GM21381 (cell line): ENCODE data around the gene RBP3.

ENCODE experiments used
- ATAC-seq: cut with Tn5 transposase; IDR thresholded peaks from one replicate; pipeline ENCODE4 v1.9.1; 2021; ENCODE audit warnings: mild to moderate bottlenecking, moderate library complexity; ENCODE audit not compliant: unreplicated experiment

The RBP3 gene

DNA sequence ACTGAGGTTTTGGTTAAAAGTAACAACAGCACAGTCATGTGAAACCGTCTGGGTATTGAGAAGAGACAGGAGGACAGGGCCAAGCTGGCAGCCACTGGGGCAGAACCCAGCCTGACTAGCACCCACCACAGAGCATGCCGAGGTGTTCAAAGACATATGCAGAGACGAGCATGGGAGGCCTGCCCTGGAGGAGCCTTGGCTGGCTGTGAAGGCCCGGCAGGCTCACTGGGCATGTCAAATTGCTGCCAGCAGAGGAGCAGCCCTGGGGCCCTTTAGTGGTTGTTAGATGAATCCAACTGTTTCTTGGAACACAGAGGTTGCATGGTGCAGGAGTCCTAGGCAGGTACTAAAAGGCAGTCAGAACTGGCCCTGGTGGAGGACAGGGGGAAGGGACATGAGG, 30.9 kb upstream of the RBP3 start:
- ATAC-seq: no peak

GRCh38 chr10:47318706-47319105, 29.5 kb upstream of the RBP3 start:
- no peak for ATAC-seq

DNA sequence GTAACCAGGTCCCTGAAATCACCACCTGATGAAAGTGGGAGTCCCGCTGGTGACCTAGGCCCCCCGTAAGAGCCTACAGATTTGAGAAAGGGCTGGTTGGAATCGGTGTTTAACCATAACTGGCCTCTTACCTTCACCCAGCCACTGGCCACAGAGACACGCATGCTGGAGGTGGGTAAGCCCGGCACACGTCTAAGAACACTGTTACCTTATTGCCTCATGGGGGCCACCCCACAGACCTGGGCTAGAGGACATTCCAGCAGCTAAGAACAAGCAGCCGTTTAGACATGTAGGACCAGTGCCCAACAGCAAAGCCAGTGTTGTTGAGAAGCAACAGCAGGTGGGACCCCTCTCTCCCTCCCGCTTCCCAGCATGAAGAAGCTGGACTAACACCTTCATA, 28.4 kb upstream of the RBP3 start:
- no peak for ATAC-seq

DNA sequence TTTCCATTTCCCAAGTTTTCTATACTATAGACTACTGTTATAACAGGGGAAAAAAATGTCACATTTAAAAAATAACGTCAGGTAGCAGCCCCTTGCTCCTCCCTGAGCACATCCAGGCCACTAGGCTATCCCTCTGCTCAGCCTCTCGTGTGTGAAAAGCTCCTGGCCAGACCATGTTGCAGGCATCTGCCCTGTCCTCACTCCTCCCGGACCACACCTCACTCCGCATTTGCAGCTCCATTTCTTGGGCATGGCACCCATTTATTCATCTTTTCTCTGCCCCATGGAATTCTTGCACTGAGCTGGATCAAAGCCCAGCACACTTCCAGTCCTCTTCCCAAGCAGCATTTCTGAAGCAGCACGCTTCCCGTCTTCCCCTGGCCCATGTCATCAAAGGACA, 27.4 kb upstream of the RBP3 start:
- ATAC-seq: no peak

GRCh38 chr10:47321521-47322195, 26.5 kb upstream of the RBP3 start:
- ATAC-seq: no peak

DNA sequence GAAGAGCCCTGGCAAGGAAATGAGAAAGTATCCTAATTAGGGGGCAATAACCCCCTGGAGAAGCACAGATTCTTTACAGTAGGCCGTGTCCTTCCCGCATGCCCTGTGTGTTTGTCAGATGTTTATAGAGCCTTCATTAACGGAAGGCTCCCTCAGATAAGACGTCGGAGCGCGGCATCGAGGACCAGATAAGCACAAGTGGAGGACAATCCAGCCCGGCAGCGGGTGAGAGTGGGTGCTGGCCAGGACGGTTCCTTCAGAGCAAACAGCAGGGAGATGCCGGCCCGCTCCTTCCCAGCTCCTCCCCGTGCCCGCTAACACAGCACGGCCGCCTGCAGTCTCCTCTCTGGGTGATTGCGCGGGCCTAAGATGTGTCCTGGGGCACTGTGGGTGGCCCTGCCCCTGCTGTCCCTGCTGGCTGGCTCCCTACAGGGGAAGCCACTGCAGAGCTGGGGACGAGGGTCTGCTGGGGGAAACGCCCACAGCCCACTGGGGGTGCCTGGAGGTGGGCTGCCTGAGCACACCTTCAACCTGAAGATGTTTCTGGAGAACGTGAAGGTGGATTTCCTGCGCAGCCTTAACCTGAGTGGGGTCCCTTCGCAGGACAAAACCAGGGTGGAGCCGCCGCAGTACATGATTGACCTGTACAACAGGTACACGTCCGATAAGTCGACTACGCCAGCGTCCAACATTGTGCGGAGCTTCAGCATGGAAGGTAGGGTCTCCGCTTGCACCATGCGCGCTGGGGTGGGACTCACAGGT, 25.7 kb upstream of the RBP3 start, which contains the start of gene GDF2:
Gene GDF2 (plus strand): TSS at position 155 of the 762 bp plus-strand sequence. CDS start 215 bp downstream, at position 370.
- no peak for ATAC-seq

DNA sequence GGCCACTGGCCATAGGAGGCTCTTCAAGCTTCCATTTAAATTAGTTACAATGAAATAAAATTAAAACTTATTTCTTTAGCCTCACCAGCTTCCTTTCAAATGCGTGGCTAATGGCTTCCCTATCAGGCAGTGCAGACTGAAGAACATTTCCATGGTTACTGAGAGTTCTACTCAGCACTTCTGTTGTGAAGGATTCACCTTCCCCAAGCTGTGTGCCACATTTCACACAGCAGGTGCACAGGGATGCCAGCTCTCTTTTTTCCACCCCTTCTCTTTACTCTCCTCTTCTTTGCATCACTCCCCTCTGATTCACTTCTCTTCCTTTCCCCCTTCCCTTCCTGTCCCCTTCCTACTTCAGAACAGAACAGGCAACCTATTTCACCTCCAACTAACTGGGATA, 25.1 kb upstream of the RBP3 start:
- ATAC-seq: no peak

DNA sequence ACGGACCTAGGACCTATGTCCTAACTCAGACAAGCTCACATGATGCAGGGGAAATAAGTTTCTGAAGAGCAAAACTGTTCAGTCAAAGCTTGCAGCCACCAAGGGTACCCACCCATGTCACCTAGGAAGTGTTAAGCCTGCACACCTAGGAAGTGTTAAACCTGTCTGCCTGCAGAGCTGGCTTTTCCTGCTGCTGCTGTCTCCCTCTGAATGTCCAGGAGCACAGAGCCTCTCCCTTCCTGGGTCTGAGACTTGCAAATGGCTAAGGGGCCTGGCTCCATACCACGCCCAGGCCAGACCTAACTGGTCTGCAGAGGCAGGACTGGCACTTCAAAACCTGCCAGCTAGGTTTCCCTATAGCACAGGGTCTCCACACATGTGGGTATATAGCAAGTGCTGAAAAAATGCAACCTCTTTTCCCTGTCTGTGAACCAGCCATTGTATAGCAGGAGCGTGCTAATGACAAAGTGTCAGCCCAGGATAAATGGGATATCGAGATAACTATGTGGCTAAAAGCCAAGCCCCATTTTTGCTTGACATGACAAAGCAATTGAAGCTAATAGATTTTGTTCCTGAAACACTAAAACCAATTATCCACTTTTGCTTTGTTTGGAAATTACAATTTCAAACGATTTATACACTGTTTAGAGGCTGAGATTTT, 24.4 kb upstream of the RBP3 start:
- no peak for ATAC-seq

GRCh38 chr10:47325303-47326291, 22.6 kb upstream of the RBP3 start:
- no peak for ATAC-seq

DNA sequence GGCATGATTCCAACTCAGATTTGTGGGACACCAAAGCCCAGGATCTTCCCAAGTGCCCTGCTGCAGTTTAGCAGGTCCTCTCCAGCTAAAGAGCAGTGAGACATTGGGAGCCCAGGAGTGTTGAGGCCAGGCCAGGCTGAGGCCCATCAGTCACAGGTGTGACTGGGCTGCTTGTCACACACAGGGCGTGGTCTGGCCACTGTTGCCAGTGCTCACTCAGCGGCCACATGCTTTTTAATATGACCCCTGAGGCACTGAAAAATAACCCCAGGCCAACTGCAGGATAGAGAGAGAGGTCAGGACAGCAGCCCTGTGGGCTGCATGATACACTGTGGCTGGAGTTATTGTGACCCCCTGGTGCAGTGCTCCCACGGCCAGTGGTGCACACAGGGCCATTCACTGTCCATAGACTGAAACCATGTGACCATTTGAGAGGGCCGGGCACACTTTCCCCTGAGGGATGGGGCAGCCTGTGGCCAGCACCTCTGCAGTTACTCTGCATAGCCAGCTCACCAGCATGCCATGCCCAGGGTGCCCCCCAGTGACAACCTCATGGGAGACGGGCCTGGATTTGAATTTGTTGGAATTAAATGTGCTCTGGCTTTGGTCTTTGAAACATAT, 21.7 kb upstream of the RBP3 start:
- ATAC-seq: no peak

DNA sequence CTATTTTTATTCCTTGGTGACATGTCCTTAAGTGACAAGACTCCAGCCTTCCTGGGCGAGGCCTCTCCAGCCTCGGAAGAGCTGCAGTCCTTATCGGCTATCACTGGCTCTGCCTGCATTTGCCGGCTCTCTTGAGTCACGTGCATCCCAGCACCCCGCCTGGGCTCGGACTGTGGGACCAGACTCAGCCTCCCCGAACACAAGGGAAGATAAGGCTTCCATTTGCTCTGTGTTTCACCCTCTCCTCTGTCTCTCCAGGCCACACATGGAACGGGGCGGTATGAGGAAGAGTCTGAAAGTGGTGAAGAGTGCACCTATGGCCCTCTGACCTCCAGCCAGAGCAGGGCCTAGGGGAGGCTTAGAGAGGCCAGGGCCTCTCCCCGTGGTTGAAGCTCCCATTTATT, 21.2 kb upstream of the RBP3 start:
- no peak for ATAC-seq

DNA sequence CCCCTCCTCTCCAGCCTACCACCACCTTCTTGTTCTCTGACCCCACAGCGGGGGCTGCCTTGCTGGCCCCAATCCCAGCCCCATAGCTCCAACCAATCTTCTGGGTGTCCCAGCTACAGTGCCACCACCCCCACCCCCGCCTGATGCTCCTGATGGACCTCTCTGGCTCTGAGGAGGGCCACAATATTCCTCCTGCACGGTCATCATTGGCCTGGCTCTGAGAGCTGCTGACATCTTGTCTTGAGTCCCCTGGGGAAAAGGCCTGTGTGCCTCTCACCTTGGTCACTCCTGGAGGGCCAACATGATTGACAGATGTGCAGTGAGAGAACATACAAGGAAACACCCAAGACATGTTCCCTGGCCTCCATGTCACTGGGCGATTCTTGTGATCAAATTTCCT, 18.3 kb upstream of the RBP3 start:
- ATAC-seq: no peak

DNA sequence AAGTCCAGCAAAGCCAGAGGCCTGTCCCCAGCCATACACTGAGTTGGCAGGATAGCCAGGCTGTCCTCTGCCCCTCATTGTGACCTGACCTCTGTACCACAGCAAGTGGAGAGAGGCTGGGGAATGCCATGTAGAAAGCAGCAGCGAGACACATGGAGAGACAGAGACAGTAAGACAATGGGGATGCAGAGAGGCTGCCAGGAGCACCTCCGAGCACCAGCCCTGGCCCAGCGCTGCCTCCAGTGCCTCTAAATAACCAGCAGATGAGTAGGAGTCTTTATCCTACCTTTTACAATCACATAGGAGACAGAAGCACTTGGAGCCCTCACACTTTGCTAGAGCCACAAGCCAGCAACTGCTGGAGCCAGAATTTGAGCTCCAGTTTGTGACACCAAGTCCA, 17.8 kb upstream of the RBP3 start:
- no peak for ATAC-seq

GRCh38 chr10:47330804-47331203, 17.4 kb upstream of the RBP3 start:
- ATAC-seq: no peak

- no peak for ATAC-seq
Observed at GRCh38 chr10:47331491-47331890, 16.7 kb upstream of the RBP3 start.

DNA sequence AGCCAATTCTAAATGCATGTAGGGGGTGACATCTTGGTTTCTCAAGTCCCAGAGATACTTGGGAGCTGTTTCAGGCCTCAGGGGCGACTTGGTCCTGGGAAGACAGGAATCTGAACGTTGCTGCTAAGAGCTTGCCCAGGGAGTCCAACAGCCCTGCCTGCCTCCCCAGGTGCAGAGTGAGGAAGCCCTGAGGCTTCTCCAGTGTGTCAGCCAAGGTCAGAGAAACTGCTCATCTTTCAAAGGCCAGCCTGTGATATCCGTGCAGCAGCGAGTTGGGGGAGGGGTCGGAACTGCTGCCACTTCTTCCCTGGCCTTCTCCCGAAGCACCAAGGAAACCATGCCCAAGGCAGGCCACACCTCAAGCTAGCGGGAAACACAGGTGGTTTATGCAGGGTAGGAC, 16.2 kb upstream of the RBP3 start:
- no peak for ATAC-seq

DNA sequence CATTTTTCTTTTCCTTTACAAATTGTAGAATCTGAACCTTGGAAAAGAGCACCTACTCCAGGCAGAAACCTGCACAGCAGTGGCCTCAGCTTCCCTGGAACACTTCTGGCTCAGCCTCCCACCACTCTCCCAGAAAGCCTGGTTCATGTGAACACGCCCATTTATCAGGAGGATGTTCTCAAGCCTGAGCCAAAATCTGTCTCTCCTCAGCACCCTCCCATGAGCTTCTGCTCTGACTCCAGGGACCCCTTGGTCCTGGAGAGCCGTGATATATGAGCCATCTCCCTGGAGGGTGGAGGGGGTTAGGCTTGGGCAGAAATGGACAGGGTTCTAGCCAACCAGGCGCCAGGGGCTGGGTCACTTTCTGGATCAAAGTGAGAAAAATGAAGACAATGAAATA, 15.8 kb upstream of the RBP3 start:
- ATAC-seq: no peak

- ATAC-seq: no peak
Observed at GRCh38 chr10:47332946-47333345, 15.2 kb upstream of the RBP3 start.

DNA sequence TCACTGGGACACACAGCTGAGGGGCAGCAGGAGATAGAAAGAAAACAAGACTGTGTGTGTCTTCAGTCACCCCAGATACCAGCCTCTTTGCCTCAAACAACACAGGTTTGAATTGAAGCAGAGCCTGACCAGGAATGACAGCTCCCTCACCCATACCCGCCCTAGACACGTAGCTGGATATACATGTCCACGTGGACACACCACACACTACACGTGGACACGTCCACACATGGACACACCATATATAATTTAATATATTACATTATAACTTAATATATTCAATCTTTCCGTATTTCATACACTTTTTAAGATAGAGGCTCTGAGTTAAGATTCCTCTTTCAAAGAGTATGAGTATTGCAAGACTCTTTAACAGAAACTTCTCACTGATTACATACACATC, 14.6 kb upstream of the RBP3 start:
- ATAC-seq: no peak
